OCI-LY1 (cell line): ENCODE data around the gene IL21R.

Source experiments
- EZH2 ChIP-seq: fragments of 200-600 bp; sonication (generic), shearing (Covaris generic); IDR thresholded peaks from 2 replicates; pipeline ENCODE4 v1.8.0; 2017; ENCODE audit warnings: borderline replicate concordance, mixed run types, mild to moderate bottlenecking, antibody characterized with exemption, low read length, moderate library complexity, mixed read lengths
- TF ChIP-seq, protein P1 (sequence below): fragments of 200-600 bp; sonication (generic), shearing (Covaris generic); IDR thresholded peaks from 2 replicates; pipeline ENCODE4 v1.5.1; 2017; ENCODE audit warnings: mild to moderate bottlenecking, antibody characterized with exemption, low read length, moderate library complexity, mixed read lengths

DNA sequence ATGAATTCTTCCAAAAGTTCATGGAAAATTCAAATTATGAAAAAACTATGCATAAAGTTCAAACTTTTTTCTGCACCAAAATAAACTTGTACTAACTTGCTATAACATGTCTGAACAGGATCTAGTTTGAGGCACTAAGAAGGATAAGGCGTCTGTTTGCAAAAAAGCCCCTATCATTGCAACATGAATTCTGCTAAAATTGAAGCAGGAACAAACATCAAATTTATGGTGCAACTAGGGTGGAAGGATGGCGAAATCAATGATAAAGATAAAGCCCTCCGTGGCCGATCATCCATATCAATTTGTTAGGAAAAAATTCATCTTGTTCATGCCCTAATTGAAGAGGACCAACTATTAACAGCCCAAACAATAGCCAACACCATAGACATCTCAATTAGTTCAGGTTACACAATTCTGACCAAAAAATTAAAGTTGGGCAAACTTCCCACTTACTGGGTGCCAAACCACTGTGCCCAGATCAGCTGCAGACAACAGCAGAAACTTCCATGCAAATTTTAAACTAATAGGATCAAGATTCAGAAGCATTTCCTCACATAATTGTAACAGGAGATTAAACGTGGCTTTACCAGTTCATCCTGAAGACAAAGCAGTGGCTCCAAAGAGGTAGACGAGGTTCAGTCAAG, 12.9 kb downstream of the IL21R start:
- TF ChIP-seq, protein P1, sequence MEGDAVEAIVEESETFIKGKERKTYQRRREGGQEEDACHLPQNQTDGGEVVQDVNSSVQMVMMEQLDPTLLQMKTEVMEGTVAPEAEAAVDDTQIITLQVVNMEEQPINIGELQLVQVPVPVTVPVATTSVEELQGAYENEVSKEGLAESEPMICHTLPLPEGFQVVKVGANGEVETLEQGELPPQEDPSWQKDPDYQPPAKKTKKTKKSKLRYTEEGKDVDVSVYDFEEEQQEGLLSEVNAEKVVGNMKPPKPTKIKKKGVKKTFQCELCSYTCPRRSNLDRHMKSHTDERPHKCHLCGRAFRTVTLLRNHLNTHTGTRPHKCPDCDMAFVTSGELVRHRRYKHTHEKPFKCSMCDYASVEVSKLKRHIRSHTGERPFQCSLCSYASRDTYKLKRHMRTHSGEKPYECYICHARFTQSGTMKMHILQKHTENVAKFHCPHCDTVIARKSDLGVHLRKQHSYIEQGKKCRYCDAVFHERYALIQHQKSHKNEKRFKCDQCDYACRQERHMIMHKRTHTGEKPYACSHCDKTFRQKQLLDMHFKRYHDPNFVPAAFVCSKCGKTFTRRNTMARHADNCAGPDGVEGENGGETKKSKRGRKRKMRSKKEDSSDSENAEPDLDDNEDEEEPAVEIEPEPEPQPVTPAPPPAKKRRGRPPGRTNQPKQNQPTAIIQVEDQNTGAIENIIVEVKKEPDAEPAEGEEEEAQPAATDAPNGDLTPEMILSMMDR: no peak
- no peak for TF ChIP-seq EZH2
